Transverse colon (tissue), 4 donors: ENCODE results near the gene ABCB6. TPM values are rescaled to one million over a fixed set of nuclear protein-coding genes. Genes with fewer than 3 reads are reported as not detected.

Source experiments
- DNase-seq: peaks from one replicate; pipeline ENCODE4 v3.0.0-alpha.2; 2019
- H3K27ac ChIP-seq, 4 donors: fragments of 200-600 bp; sonication (generic); 2 replicates each; pipeline ENCODE4 v1.5.1; 2016 to 2018; ENCODE audit warnings: inconsistent platforms in 4 of 4
- H3K27me3 ChIP-seq: fragments of 200-600 bp; sonication (generic); 2 replicates; pipeline ENCODE4 v1.5.1; 2017; ENCODE audit warnings: inconsistent platforms
- H3K36me3 ChIP-seq, 4 donors: fragments of 200-600 bp; sonication (generic); 2 replicates each; pipeline ENCODE4 v1.5.1; 2017 to 2019; ENCODE audit warnings: inconsistent platforms in 4 of 4
- H3K4me1 ChIP-seq, 4 donors: fragments of 200-600 bp; sonication (generic); 2 replicates each; pipeline ENCODE4 v1.5.1; 2017 to 2020; ENCODE audit warnings: inconsistent platforms in 4 of 4
- H3K4me3 ChIP-seq, 4 donors: fragments of 200-600 bp; sonication (generic); 1 replicate in 1 of 4; 2 replicates in 3 of 4; pipeline versions ENCODE4 v1.5.1 to v1.6.1; 2017 to 2019; ENCODE audit warnings: inconsistent platforms in 4 of 4
- H3K9me3 ChIP-seq, 2 donors: fragments of 200-600 bp; sonication (generic); 2 replicates each; pipeline ENCODE4 v1.5.1; 2017 to 2019; ENCODE audit warnings: inconsistent platforms in 2 of 2
- CTCF ChIP-seq, 5 experiments: fragments of 200-600 bp in 3 of 5; fragments of 450-650 bp in 2 of 5; sonication (generic) in 3 of 5; IDR thresholded peaks; 1 replicate in 2 of 5; 2 replicates in 3 of 5; pipeline ENCODE4 v1.5.1; 2016 to 2017; ENCODE audit warnings: antibody characterized with exemption in 5 of 5, inconsistent platforms in 3 of 5, mild to moderate bottlenecking in 2 of 5, moderate library complexity in 1 of 5
- EP300 ChIP-seq: sonication (generic); formaldehyde crosslinking; IDR thresholded peaks from one replicate; pipeline ENCODE4 v1.6.1; 2017; ENCODE audit warnings: antibody characterized with exemption, low read depth
- POLR2A ChIP-seq: fragments of 450-650 bp; IDR thresholded peaks from one replicate; pipeline ENCODE4 v1.6.1; 2016; ENCODE audit warnings: antibody characterized with exemption, mild to moderate bottlenecking, moderate library complexity
- POLR2AphosphoS5 ChIP-seq, 3 donors: sonication (generic); formaldehyde crosslinking; IDR thresholded peaks; one replicate each; pipeline ENCODE4 v1.6.1; 2016; ENCODE audit warnings: antibody characterized with exemption in 3 of 3
- WGBS, 2 donors: methylation state at CpG; one replicate each; pipeline ENCODE4 v1.1.5; 2018; ENCODE audit warnings: low coverage in 1 of 2; 5-methylcytosine and 5-hydroxymethylcytosine counted together
- in situ Hi-C, 4 donors: fragments of 200-750 bp; cut with MboI; loops; one replicate each; pipeline versions ENCODE4 v1.15.0 to v1.15.1; 2017; ENCODE audit warnings: low sequenced_read_pairs in 3 of 4, low pct_ligation_motif_present in 1 of 4, low pct_unique_long_range_greater_than_20kb in 1 of 4
- intact Hi-C: fragments of 100-400 bp; cut with DNase I; formaldehyde crosslinking; loops from one replicate; pipeline ENCODE4 v1.15.1; 2023; ENCODE audit warnings: low total_unique reads
- total RNA-seq, 4 donors: library from RNA; depleted of rRNA; stranded (reverse); fragments of >200 nt; gene quantifications; one replicate each; pipeline ENCODE4 v1.1.0, GENCODE V29; 2016

Gene ABCB6
- total RNA-seq, 4 donors from 2014 or later, result 3.4 to 28.7 (median 20.4) TPM

GRCh38 chr2:219210886-219211362 is 7.8 kb downstream of the ABCB6 start:
- no peak for DNase-seq
- TF ChIP-seq EP300, result no peak
- TF ChIP-seq CTCF (IDR thresholded peaks at IDR 0.05), result no peak
- TF ChIP-seq POLR2A, result no peak
- no peak for TF ChIP-seq POLR2AphosphoS5 (IDR thresholded peaks at IDR 0.05)
- Histone ChIP-seq H3K36me3 (peaks cover 0 to 4% (median 0%) of the 10 kb centered on the region in 4 donors), H3K4me3 (no peak overlapping the region), H3K27ac (peak overlapping the region in 1 of 4 donors; percentile 5), H3K27me3 (no peaks in the 10 kb centered on the region), H3K4me1 (peaks cover 7 to 18% (median 16%) of the 10 kb centered on the region in 4 donors), H3K9me3 (no peaks in the 10 kb centered on the region)
- intact Hi-C loops, result no loop called here
- 80 to 92% methylated on average over 1 to 9 of the region's 9 CpGs for WGBS, 2 donors
- in situ Hi-C loops, result loop anchor here in 1 of 4 donors (10.0 kb wide), 1 partner anchor 46 kb away; the partner anchor contains the start of gene NHEJ1

- intact Hi-C loops (no loop called here), in situ Hi-C loops (loop anchor here in 1 of 4 donors (10.0 kb wide), 1 partner anchor 46 kb away; the partner anchor contains the start of gene NHEJ1)
- H3K27ac ChIP-seq, result peak overlapping the region in 2 of 4 donors; percentile 8 to 9
- no peak overlapping the region for H3K4me3 ChIP-seq
- H3K9me3 ChIP-seq, result no peaks in the 10 kb centered on the region
- WGBS, 2 donors, result 96 to 100% methylated on average over 7 to 24 of the region's 24 CpGs
- H3K4me1 ChIP-seq, result peaks cover 7 to 21% (median 20%) of the 10 kb centered on the region in 4 donors
- TF ChIP-seq CTCF (IDR thresholded peaks at IDR 0.05), result no peak
- TF ChIP-seq POLR2A, result no peak
- no peak for TF ChIP-seq EP300
- TF ChIP-seq POLR2AphosphoS5 (IDR thresholded peaks at IDR 0.05), result no peak
- no peaks in the 10 kb centered on the region for H3K27me3 ChIP-seq
- no peak for DNase-seq
- H3K36me3 ChIP-seq, result peaks cover 0 to 4% (median 0%) of the 10 kb centered on the region in 4 donors
Measured at GRCh38 chr2:219210196-219210885, 8.4 kb downstream of the ABCB6 start.

DNA sequence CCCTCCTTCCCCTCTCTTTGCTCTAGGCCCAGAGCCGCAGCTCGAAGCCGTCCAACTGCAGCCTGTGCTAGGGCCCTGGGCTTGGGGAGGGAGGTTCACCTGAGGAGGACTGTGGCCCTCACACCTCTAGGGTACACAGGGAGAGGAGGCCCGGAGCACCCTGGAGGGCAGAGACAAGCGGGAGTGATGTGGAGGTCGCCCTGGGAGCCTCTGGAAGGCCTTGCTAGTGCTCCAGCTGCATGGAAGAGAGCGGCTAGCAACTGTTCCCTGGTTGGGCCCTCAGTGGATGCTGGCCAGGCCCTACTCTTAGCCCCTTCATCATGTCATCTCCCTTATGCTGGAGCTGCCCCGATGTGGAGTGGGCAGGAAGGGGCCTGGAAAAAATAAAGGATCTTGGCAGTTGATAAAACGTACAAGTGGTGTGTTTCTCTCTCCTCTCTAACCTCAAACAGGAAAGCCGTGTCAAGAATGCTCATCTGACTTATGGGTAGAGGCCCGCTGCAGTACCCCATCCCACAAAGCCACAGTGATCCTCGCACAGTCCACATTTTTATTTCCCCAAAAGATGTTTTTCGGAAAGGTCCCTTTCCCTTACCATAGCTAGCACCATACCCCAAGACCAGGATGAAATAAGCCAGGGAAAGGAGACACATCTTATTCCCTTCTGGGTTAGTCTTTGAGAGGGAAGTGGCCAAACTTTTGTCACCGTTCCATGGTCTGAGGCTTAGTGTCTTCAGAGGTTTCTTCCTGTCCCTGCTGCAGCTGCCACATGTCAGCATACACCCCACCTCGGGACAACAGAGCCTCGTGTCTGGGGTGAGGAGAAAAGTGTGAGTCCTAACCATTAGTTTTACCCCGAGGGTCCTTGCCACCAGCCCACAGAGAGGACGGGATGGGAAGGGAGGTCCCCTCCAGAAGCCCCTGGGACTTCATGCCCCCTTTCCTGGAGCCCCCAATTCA is 9.2 kb downstream of the ABCB6 start:
- Histone ChIP-seq H3K4me3 (no peak overlapping the region), H3K36me3 (peaks cover 0 to 4% (median 0%) of the 10 kb centered on the region in 4 donors), H3K4me1 (peaks cover 7 to 21% (median 20%) of the 10 kb centered on the region in 4 donors), H3K9me3 (no peaks in the 10 kb centered on the region), H3K27ac (peak overlapping the region in 3 of 4 donors; percentile 6 to 9 (median 8)), H3K27me3 (no peaks in the 10 kb centered on the region)
- in situ Hi-C loops, result loop anchor here in 2 of 4 donors (5.0 to 10.0 kb wide), 2 partner anchors 37 to 45 kb away; partner anchors contain the start of genes NHEJ1 (in 1 of the 2) and SLC23A3 (in 1 of the 2)
- no peak for DNase-seq
- intact Hi-C loops, result no loop called here
- no peak for TF ChIP-seq POLR2AphosphoS5 (IDR thresholded peaks at IDR 0.05)
- no peak for TF ChIP-seq POLR2A
- TF ChIP-seq CTCF (IDR thresholded peaks at IDR 0.05), result no peak
- no peak for TF ChIP-seq EP300
- WGBS, 2 donors, result 76 to 77% methylated on average over 7 to 18 of the region's 18 CpGs
